IPS DF 4.7 (cell line): ENCODE data around the gene PLA2R1.
A peak's percentile ranks its signal among the peaks of the same experiment; 100 is the strongest.

ENCODE experiments used
- DNase-seq: peaks from one replicate; pipeline ENCODE4 v3.0.0-alpha.2; 2013; ENCODE audit warnings: low spot score; ENCODE audit errors: extremely low read depth

Gene PLA2R1

GRCh38 chr2:159936471-159936870, 125.9 kb downstream of the PLA2R1 start:
- DNase-seq: peak; percentile 22

GRCh38 chr2:159933727-159934049, 128.7 kb downstream of the PLA2R1 start:
- no peak for DNase-seq

GRCh38 chr2:159933040-159933726, 129.2 kb downstream of the PLA2R1 start:
- no peak for DNase-seq

- no peak for DNase-seq
Observed at GRCh38 chr2:159926695-159927094, 135.7 kb downstream of the PLA2R1 start.

GRCh38 chr2:159925975-159926374, 136.4 kb downstream of the PLA2R1 start:
- DNase-seq: no peak

GRCh38 chr2:159922563-159922962, 139.9 kb downstream of the PLA2R1 start:
- no peak for DNase-seq

- peak; percentile 75 for DNase-seq
Observed at GRCh38 chr2:159921752-159922404, 140.5 kb downstream of the PLA2R1 start.

- no peak for DNase-seq
Observed at GRCh38 chr2:159916511-159916910, 145.9 kb downstream of the PLA2R1 start.

GRCh38 chr2:159913900-159914299, 148.5 kb downstream of the PLA2R1 start:
- DNase-seq: no peak

GRCh38 chr2:159912580-159912979, 149.8 kb downstream of the PLA2R1 start:
- no peak for DNase-seq

GRCh38 chr2:159910951-159911350, 151.5 kb downstream of the PLA2R1 start:
- no peak for DNase-seq

- no peak for DNase-seq
Observed at GRCh38 chr2:159908623-159909022, 153.8 kb downstream of the PLA2R1 start.

GRCh38 chr2:159907909-159908308, 154.5 kb downstream of the PLA2R1 start:
- no peak for DNase-seq

GRCh38 chr2:159905926-159906714, 156.3 kb downstream of the PLA2R1 start:
- DNase-seq: no peak

- no peak for DNase-seq
Observed at GRCh38 chr2:159904959-159905305, 157.5 kb downstream of the PLA2R1 start.

GRCh38 chr2:159904127-159904958, 158.1 kb downstream of the PLA2R1 start, which contains the start of gene LY75:
TSS of gene LY75 (minus strand) at chr2:159904756.
- peak; percentile 25 for DNase-seq

- no peak for DNase-seq
Observed at GRCh38 chr2:159903443-159904126, 158.8 kb downstream of the PLA2R1 start.

GRCh38 chr2:159902722-159903121, 159.7 kb downstream of the PLA2R1 start:
- no peak for DNase-seq

- DNase-seq: no peak
Observed at GRCh38 chr2:159900343-159900742, 162.1 kb downstream of the PLA2R1 start.

GRCh38 chr2:159898441-159898840, 164.0 kb downstream of the PLA2R1 start:
- DNase-seq: no peak

GRCh38 chr2:159897720-159898119, 164.7 kb downstream of the PLA2R1 start:
- DNase-seq: no peak
